SK-N-SH (cell line): ENCODE results near the gene SPATA25. TPM values are rescaled to one million over a fixed set of nuclear protein-coding genes. Genes with fewer than 3 reads are reported as not detected.

Experiments used
- CTCF ChIA-PET: fragments of 300-600, 350-600 bp; formaldehyde crosslinking; extraction: SDS; loops from one replicate; lab custom pipeline; 2021; lab: Yijun Ruan, JAX
- POLR2A ChIA-PET: fragments of 350-600 bp; sonication (Branson Sonifier 250); formaldehyde crosslinking; extraction: SDS; loops from one replicate; lab custom pipeline; 2020; ENCODE audit warnings: antibody characterized with exemption, inconsistent platforms; lab: Yijun Ruan, JAX
- DNase-seq: peaks from one replicate; pipeline ENCODE4 v3.0.0; 2012
- H2AFZ ChIP-seq: fragments of 200-600 bp; sonication (generic); 2 replicates; pipeline ENCODE4 v1.8.1; 2016; ENCODE audit warnings: antibody characterized with exemption, mild to moderate bottlenecking, low read depth
- H3F3A ChIP-seq: fragments of 200-600 bp; sonication (generic); replicated peaks from 2 replicates; pipeline ENCODE3; 2016; ENCODE audit warnings: antibody characterized with exemption, mild to moderate bottlenecking; ENCODE audit not compliant: insufficient read depth
- H3K27ac ChIP-seq, 2 experiments: fragments of 200-500 bp in 1 of 2; fragments of 200-600 bp in 1 of 2; sonication (Bioruptor generic) in 1 of 2; sonication (generic), shearing (Covaris generic) in 1 of 2; 2 replicates each; pipeline versions ENCODE4 v1.5.1 to v1.6.1; 2014 to 2016; ENCODE audit warnings: low read depth in 2 of 2, inconsistent platforms in 1 of 2, low read length in 1 of 2, mild to moderate bottlenecking in 1 of 2, mixed read lengths in 1 of 2
- H3K27me3 ChIP-seq: fragments of 200-600 bp; sonication (generic), shearing (Covaris generic); 2 replicates; pipeline ENCODE4 v1.6.1; 2016; ENCODE audit warnings: mixed run types; ENCODE audit not compliant: insufficient read depth
- H3K36me3 ChIP-seq, 2 experiments: fragments of 200-500 bp in 1 of 2; fragments of 200-600 bp in 1 of 2; sonication (Bioruptor generic) in 1 of 2; sonication (generic) in 1 of 2; replicated peaks in 1 of 2; 2 replicates each; pipeline versions ENCODE3 to v1.5.1; 2014 to 2016; ENCODE audit warnings: low read length in 1 of 2, mild to moderate bottlenecking in 1 of 2; ENCODE audit not compliant: insufficient read depth in 2 of 2, control insufficient read depth in 1 of 2
- H3K4me1 ChIP-seq, 2 experiments: fragments of 200-500 bp in 1 of 2; fragments of 200-600 bp in 1 of 2; sonication (Bioruptor generic) in 1 of 2; sonication (generic), shearing (Covaris generic) in 1 of 2; 2 replicates each; pipeline versions ENCODE4 v1.5.1 to v1.6.1; 2014 to 2016; ENCODE audit warnings: low read depth in 1 of 2, low read length in 1 of 2, mixed run types in 1 of 2; ENCODE audit not compliant: insufficient read depth in 2 of 2, control insufficient read depth in 1 of 2
- H3K4me2 ChIP-seq: fragments of 200-600 bp; sonication (generic), shearing (Covaris generic); 2 replicates; pipeline ENCODE4 v1.6.1; 2017; ENCODE audit warnings: mixed run types
- H3K4me3 ChIP-seq, 2 experiments: fragments of 200-500 bp in 1 of 2; fragments of 200-600 bp in 1 of 2; sonication (Bioruptor generic) in 1 of 2; sonication (generic), shearing (Covaris generic) in 1 of 2; 2 replicates each; pipeline versions ENCODE4 v1.5.1 to v1.8.1; 2014 to 2016; ENCODE audit warnings: low read depth in 2 of 2, inconsistent platforms in 1 of 2, low read length in 1 of 2, mild to moderate bottlenecking in 1 of 2, mixed read lengths in 1 of 2, moderate library complexity in 1 of 2
- H3K79me2 ChIP-seq: fragments of 200-600 bp; sonication (generic); 2 replicates; pipeline ENCODE4 v1.8.1; 2017; ENCODE audit warnings: mild to moderate bottlenecking; ENCODE audit not compliant: insufficient read depth
- H3K9ac ChIP-seq: fragments of 200-600 bp; sonication (generic); 2 replicates; pipeline ENCODE4 v1.6.1; 2017; ENCODE audit warnings: mixed run types
- H3K9me2 ChIP-seq: fragments of 200-600 bp; sonication (generic); 2 replicates; pipeline ENCODE4 v1.6.1; 2017; ENCODE audit warnings: mixed run types
- H3K9me3 ChIP-seq: fragments of 200-600 bp; sonication (generic); 2 replicates; pipeline ENCODE4 v1.6.1; 2017; ENCODE audit warnings: mixed run types, mild to moderate bottlenecking, moderate library complexity
- H4K20me1 ChIP-seq: fragments of 200-600 bp; sonication (generic); 2 replicates; pipeline ENCODE4 v1.6.1; 2017; ENCODE audit warnings: mild to moderate bottlenecking, mixed run types; ENCODE audit not compliant: insufficient read depth
- EZH2phosphoT487 ChIP-seq: fragments of 200-600 bp; sonication (generic); IDR thresholded peaks from 2 replicates; pipeline ENCODE4 v1.6.1; 2017; ENCODE audit warnings: low read depth, mixed run types, mild to moderate bottlenecking, antibody characterized with exemption, moderate library complexity, borderline replicate concordance
- FOXJ3 ChIP-seq: sonication (generic); formaldehyde crosslinking; IDR thresholded peaks from 2 replicates; pipeline ENCODE4 v1.5.1; 2020; ENCODE audit warnings: mild to moderate bottlenecking, missing genetic modification reagents
- FOXM1 ChIP-seq: IDR thresholded peaks from 2 replicates; pipeline ENCODE4 v1.4.0; 2012; ENCODE audit warnings: low read depth, mild to moderate bottlenecking
- GATA2 ChIP-seq: sonication (generic); formaldehyde crosslinking; IDR thresholded peaks from 2 replicates; pipeline ENCODE4 v1.5.0; 2020; ENCODE audit warnings: mild to moderate bottlenecking, missing genetic modification reagents
- JUND ChIP-seq: IDR thresholded peaks from 2 replicates; pipeline ENCODE4 v1.4.0; 2012
- RCOR1 ChIP-seq: fragments of 150-350 bp; IDR thresholded peaks from 2 replicates; pipeline ENCODE4 v1.6.1; 2017; ENCODE audit warnings: antibody characterized with exemption, low read length
- SIN3A ChIP-seq: IDR thresholded peaks from 2 replicates; pipeline ENCODE4 v1.6.1; 2012; ENCODE audit warnings: low read depth, mild to moderate bottlenecking, low read length, moderate library complexity, borderline replicate concordance
- TAF1 ChIP-seq: IDR thresholded peaks from 2 replicates; pipeline ENCODE4 v1.6.1; 2012; ENCODE audit warnings: low read depth, mild to moderate bottlenecking, low read length, moderate library complexity, borderline replicate concordance
- WGBS: methylation state at CpG from one replicate; pipeline ENCODE4 v1.1.6; 2017; ENCODE audit warnings: low lambda C conversion rate; 5-methylcytosine and 5-hydroxymethylcytosine counted together
- polyA plus RNA-seq, 3 experiments: library from polyadenylated mRNA; depleted of rRNA; stranded (reverse); fragments of >200 nt; gene quantifications; 2 replicates each; pipeline ENCODE4 v1.2.3, GENCODE V29; 2012
- TF ChIP-seq, protein P1 (sequence below): fragments of 200-600 bp; sonication (generic); IDR thresholded peaks from 2 replicates; pipeline ENCODE4 v1.6.1; 2017; ENCODE audit warnings: antibody characterized with exemption, mild to moderate bottlenecking, moderate library complexity
- TF ChIP-seq, protein P2 (sequence below): fragments of 150-350 bp; IDR thresholded peaks from 2 replicates; pipeline ENCODE4 v1.6.1; 2017; ENCODE audit warnings: antibody characterized with exemption, low read length, low read depth, borderline replicate concordance
- TF ChIP-seq, protein P3 (sequence below): fragments of 150-350 bp; IDR thresholded peaks from 2 replicates; pipeline ENCODE4 v1.6.1; 2016; ENCODE audit warnings: mild to moderate bottlenecking, low read depth, low read length
- TF ChIP-seq, protein P4 (sequence below): IDR thresholded peaks from 2 replicates; pipeline ENCODE4; 2012
- TF ChIP-seq, protein P5 (sequence below): IDR thresholded peaks from 2 replicates; pipeline ENCODE4 v1.4.0; 2012; ENCODE audit warnings: low read depth

SPATA25 gene, protein sequence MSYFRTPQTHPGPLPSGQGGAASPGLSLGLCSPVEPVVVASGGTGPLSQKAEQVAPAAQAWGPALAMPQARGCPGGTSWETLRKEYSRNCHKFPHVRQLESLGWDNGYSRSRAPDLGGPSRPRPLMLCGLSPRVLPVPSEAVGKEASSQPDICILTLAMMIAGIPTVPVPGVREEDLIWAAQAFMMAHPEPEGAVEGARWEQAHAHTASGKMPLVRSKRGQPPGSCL
- 1.3 and 2.9 TPM in 2 replicates for polyA plus RNA-seq (2012; rRNA removed)
- 0.28 and 0.32 TPM in 2 replicates for polyA plus RNA-seq (2012; cell fraction: cytosol; rRNA removed)
- polyA plus RNA-seq (2012; cell fraction: nucleus; rRNA removed) = 13.5 and 18.1 TPM in 2 replicates

DNA sequence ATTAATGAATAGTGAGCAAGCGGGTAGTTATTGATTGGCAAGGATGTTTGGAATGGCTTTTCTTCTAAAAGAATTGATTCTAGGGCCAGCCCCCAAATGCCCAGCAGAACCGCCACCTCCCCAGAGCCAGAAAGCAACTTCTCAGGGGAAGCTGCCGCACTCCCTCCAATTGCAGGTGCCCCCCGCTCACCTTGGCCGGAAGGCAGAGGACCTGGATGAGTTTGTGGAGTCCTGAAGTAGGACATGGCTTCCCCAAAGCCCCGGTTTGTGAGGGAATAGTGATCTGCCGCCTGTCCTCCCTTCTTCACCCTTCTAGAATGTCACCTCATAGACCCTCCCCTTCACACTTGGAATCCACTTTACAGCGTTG, at the start of gene SPATA25:
TSS of gene SPATA25 (minus strand) at position 277 of the 370 bp plus-strand sequence. CDS start at position 245, 32 bp downstream.
- Histone ChIP-seq H4K20me1 (no peaks in the 10 kb centered on the region), H3K79me2 (peaks cover 19% of the 10 kb centered on the region; the same call in 1 of the 2 replicates), H2AFZ (no peak within 1 kb of the TSS), H3K36me3 (peaks cover 3 to 15% of the 10 kb centered on the region in 2 experiments), H3K27ac (no peak within 1 kb of the TSS), H3F3A (peaks cover 15% of the 10 kb centered on the region), H3K27me3 (no peaks in the 10 kb centered on the region), H3K9ac (no peak within 1 kb of the TSS), H3K4me2 (no peak within 1 kb of the TSS), H3K4me3 (no peak within 1 kb of the TSS), H3K9me2 (no peaks in the 10 kb centered on the region), H3K4me1 (peaks cover 8 to 10% of the 10 kb centered on the region in 2 experiments; a peak in 3 of 4 replicates), H3K9me3 (no peaks in the 10 kb centered on the region)
- POLR2A ChIA-PET = no interaction called here
- 94% methylated on average over 2 of the region's 8 CpGs for WGBS
- no peak for DNase-seq
- CTCF ChIA-PET = interaction anchor here (1.1 kb wide), 1 partner anchor 13 kb away, joined by 3 read pairs; no protein-coding TSS in a partner anchor
- TF ChIP-seq, protein P1, sequence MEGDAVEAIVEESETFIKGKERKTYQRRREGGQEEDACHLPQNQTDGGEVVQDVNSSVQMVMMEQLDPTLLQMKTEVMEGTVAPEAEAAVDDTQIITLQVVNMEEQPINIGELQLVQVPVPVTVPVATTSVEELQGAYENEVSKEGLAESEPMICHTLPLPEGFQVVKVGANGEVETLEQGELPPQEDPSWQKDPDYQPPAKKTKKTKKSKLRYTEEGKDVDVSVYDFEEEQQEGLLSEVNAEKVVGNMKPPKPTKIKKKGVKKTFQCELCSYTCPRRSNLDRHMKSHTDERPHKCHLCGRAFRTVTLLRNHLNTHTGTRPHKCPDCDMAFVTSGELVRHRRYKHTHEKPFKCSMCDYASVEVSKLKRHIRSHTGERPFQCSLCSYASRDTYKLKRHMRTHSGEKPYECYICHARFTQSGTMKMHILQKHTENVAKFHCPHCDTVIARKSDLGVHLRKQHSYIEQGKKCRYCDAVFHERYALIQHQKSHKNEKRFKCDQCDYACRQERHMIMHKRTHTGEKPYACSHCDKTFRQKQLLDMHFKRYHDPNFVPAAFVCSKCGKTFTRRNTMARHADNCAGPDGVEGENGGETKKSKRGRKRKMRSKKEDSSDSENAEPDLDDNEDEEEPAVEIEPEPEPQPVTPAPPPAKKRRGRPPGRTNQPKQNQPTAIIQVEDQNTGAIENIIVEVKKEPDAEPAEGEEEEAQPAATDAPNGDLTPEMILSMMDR = no peak
- TF ChIP-seq, protein P2, sequence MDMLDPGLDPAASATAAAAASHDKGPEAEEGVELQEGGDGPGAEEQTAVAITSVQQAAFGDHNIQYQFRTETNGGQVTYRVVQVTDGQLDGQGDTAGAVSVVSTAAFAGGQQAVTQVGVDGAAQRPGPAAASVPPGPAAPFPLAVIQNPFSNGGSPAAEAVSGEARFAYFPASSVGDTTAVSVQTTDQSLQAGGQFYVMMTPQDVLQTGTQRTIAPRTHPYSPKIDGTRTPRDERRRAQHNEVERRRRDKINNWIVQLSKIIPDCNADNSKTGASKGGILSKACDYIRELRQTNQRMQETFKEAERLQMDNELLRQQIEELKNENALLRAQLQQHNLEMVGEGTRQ = no peak
- TF ChIP-seq, protein P3, sequence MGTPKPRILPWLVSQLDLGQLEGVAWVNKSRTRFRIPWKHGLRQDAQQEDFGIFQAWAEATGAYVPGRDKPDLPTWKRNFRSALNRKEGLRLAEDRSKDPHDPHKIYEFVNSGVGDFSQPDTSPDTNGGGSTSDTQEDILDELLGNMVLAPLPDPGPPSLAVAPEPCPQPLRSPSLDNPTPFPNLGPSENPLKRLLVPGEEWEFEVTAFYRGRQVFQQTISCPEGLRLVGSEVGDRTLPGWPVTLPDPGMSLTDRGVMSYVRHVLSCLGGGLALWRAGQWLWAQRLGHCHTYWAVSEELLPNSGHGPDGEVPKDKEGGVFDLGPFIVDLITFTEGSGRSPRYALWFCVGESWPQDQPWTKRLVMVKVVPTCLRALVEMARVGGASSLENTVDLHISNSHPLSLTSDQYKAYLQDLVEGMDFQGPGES = no peak
- TF ChIP-seq TAF1 (no peak), SIN3A (no peak), GATA2 (CRISPR knock-in tag) (no peak), EZH2phosphoT487 (no peak), FOXJ3 (no peak), JUND (no peak), FOXM1 (no peak), RCOR1 (no peak)
- TF ChIP-seq, protein P4, sequence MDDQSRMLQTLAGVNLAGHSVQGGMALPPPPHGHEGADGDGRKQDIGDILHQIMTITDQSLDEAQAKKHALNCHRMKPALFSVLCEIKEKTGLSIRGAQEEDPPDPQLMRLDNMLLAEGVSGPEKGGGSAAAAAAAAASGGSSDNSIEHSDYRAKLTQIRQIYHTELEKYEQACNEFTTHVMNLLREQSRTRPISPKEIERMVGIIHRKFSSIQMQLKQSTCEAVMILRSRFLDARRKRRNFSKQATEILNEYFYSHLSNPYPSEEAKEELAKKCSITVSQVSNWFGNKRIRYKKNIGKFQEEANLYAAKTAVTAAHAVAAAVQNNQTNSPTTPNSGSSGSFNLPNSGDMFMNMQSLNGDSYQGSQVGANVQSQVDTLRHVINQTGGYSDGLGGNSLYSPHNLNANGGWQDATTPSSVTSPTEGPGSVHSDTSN = no peak
- TF ChIP-seq, protein P5, sequence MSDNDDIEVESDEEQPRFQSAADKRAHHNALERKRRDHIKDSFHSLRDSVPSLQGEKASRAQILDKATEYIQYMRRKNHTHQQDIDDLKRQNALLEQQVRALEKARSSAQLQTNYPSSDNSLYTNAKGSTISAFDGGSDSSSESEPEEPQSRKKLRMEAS = no peak
